GM18867 (cell line): ENCODE data around the gene ZNF555.
A peak's percentile ranks its signal among the peaks of the same experiment; 100 is the strongest.
"Not testable (repeated sequence)": the region's sequence is repeated elsewhere in the genome, so short reads cannot be mapped to it uniquely, and the experiment has no call there.

ENCODE experiments used
- ATAC-seq: cut with Tn5 transposase; IDR thresholded peaks from one replicate; pipeline ENCODE4 v1.9.1; 2021; ENCODE audit warnings: mild to moderate bottlenecking, moderate library complexity; ENCODE audit not compliant: unreplicated experiment

Gene ZNF555

GRCh38 chr19:2840794-2841791, at the start of gene ZNF555:
Gene ZNF555 (plus strand): TSS chr19:2841475. CDS start chr19:2841573, 98 bp downstream.
- ATAC-seq = peak; percentile 93

DNA sequence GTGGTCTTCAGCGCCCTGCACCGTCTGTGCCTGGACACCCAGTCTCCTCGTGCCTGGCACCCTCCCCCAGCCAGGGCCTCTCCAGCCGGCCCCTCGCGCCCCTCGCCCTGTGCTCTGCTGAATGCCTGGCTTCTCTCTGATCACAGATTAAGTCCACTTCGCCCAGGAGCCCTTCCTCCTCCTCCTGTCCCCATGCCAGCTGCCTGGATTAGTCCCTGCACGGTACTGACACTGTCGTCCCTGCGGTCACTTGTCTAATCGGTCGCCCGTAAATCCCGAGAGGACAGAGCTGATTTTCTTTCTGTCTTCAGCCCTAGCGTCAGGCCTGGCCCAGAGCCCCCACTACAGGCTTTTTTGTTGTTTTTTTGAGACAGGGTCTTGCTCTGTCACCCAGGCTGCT, 49.4 kb upstream of the ZNF555 start:
- no peak for ATAC-seq

GRCh38 chr19:2792666-2793065, 48.6 kb upstream of the ZNF555 start:
- ATAC-seq = not testable (repeated sequence)

GRCh38 chr19:2793126-2793525, 48.1 kb upstream of the ZNF555 start:
- no peak for ATAC-seq

DNA sequence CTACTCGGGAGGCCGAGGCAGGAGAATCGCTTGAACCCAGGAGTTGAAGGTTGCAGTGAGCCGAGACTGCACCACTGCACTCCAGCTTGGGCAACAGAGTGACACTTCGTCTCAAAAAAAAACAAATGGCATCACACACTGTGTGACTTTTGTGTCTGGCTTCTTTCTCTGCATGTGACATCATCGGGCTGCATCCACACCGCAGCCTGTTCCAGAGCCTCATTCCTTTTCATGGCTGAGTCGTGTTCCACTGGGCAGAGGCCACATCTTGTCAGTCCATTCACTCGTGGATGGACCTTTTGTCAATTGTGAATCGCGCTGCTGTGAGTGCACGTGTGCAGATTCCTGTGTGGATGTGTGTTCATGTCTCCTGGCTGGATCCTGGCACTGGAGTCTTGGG, 47.7 kb upstream of the ZNF555 start:
- no peak for ATAC-seq

DNA sequence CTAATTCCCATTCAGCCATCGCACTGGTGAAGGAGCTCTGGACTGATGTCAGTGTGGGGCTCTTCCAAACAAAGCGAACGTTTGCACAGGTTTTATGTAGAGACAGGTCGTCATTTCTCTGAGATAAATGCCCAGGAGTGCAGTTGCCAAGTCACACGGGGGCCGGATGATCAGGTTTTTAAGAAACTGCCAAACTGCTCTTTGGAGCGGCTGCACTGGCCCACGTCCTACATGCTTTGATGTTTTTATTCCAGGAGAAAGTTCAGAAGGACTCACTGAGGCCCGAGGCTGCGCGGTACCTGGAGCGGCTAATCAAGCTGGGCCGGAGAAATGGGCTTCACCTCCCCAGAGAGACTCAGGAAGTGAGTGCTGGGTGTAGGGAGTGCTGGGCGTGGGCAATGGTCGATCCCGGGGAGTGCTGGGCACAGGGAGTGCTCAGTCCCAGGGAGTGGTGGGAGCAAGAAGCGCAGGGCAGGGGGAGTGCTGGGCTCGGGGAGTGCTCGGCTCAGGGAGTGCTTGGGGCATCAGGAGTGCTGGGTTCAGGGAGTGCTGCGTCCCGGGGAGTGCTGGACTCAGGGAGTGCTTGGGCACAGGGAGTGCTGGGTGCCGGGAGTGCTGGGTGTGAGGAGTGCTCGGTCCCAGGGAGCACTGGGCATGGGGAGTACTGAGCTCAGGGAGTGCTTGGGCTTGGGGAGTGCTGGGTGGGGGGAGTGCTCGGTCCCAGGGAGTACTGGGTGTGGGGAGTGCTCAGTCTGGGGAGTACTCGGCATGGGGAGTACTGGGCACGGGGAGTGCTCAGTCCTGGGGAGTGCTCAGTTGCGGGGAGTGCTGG, 45.2 kb upstream of the ZNF555 start:
- no peak for ATAC-seq

- ATAC-seq = no peak
Measured at GRCh38 chr19:2796659-2797266, 44.5 kb upstream of the ZNF555 start.

GRCh38 chr19:2797280-2797679, 44.0 kb upstream of the ZNF555 start:
- no peak for ATAC-seq

DNA sequence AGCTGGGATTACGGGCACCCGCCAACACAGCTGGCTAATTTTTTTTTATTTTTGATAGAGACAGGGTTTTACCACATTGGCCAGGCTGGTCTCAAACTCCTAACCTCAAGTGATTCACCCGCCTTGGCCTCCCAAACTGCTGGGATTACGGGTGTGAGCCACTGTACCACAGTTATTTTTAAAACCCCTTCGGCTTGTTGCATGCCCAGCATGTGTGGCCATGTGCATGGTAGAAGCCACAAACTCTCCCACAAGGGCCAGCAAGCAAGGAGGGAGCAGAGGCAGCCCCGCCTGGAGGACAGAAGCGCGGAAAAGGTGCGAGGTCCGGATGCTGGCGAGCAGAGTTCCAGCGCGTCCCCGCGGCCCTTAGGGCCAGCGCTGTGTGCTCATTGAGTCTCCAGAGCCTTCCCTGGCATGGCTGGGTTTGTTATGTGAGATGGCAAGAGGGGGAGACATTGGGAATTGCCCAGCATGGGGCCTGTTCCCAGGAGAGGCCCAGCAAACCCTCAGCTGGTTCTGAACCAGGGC, 43.1 kb upstream of the ZNF555 start:
- no peak for ATAC-seq

DNA sequence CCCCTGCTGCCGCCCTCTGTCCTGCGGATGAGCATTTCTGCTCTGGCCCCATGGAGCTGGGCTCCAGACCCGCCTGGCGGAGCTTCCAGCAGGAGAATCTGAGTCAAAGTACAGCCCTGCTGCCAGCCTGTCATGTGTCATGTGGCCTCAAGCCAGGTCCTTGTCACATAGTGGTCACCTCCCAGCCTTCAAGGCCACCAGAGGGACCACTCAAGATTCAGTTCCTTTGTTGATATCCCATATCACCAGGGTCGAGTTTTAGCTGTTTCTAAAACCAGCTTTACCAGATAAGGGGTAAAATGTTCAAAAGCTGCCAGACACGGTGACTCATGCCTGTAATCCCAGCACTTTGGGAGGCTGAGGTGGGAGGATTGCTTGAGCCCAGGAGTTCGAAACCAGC, 42.5 kb upstream of the ZNF555 start:
- no peak for ATAC-seq

GRCh38 chr19:2799273-2800020, 41.8 kb upstream of the ZNF555 start:
- no peak for ATAC-seq

- ATAC-seq = no peak
Measured at GRCh38 chr19:2800506-2800905, 40.8 kb upstream of the ZNF555 start.

GRCh38 chr19:2802826-2803225, 38.4 kb upstream of the ZNF555 start:
- ATAC-seq = no peak

GRCh38 chr19:2803486-2804155, 37.7 kb upstream of the ZNF555 start:
- no peak for ATAC-seq

DNA sequence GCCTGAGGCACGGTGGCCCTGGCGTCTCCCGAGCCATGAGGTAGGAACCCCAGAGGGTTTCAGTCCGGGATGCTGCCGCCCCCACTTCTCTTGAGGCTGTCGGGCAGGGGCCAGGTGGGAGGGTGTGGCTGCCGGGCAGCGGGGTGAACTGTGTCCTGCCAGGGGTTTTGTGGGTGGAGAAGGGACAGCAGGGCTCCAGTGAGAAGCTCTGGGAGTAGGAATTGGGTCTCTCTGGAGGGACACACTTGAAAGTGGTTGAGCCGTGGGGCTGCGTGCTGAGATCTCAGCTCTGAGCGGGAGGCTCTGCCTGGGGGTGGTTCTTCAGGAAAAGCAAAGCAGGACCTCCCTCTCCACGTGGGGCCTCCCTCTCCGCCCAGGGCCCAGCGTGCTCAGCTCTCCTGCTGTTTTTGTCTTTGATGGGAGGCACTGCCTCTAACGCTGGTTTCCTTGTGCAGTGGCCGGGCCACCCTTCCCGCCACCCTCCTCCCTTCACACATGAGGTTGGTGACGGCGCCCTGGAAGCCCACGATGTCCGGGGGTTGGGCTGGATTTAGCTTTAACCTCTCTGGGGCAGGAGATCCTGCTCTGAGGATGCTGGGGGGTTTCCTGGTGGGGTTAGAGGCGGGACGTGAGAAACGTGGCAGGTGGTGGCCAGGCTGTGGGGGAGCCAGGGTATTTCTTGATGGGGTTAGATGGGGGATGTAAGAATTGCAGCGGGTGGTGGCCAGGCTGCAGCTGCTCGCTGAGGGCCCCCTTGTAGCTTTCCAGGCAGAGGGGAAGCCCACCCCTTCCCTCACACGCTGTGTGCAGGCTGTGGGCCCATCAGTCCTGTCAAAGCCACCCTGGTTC, 36.9 kb upstream of the ZNF555 start:
- ATAC-seq = no peak

DNA sequence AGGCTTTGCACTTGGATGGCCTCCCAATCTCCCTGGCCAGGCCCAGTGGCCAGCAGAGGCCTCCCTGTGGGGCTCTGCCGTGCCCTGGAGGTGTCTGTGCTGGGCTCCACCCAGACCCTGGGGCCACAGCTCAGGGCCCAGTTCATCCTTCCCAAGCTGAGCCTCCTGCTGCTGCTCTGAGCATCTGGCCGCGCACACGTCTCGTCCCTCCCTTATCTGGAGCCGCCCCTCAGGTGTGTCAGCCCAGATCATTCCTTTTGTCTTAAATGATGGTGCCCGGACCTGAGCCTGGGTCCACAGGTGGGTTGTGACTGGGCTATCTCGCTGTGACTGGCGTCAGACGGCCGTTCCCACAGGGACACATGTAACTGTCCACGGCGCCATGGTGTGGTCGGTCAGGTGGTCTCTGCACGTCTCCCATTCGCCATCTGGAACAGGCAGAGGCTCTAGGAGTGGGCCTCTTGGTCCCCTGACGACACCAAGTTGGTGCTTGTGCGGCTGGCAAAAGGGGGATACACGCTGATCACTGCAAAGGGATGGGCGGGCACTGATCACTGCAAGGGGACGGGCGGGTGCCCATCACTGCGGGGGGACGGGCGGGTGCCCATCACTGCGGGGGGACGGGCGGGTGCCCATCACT, 35.9 kb upstream of the ZNF555 start:
- no peak for ATAC-seq

- ATAC-seq = no peak
Measured at GRCh38 chr19:2805991-2806649, 35.2 kb upstream of the ZNF555 start.
